A549 (cell line): ENCODE results near the gene PLCB4. TPM values are rescaled to one million over a fixed set of nuclear protein-coding genes. Genes with fewer than 3 reads are reported as not detected.
A peak's percentile ranks its signal among the peaks of the same experiment; 100 is the strongest.

ENCODE experiments used
- ATAC-seq, 2 experiments: fragments of 200-7000 bp in 1 of 2; fragments of >200 bp in 1 of 2; cut with Nextera tagmentation in 1 of 2; cut with Tn5 transposase in 1 of 2; 3 replicates each; pipeline versions ENCODE4 v1.8.0 to v1.9.1; 2018 to 2020; ENCODE audit warnings: mild to moderate bottlenecking in 1 of 2, moderate library complexity in 1 of 2
- CTCF ChIA-PET: fragments of 300-600 bp; sonication (Branson Sonifier 250); formaldehyde crosslinking; extraction: SDS; loops from one replicate; lab custom pipeline; 2021; ENCODE audit warnings: antibody characterized with exemption, inconsistent platforms; lab: Yijun Ruan, JAX
- POLR2A ChIA-PET: fragments of 350-600 bp; formaldehyde crosslinking; extraction: SDS; loops from one replicate; lab custom pipeline; 2021; ENCODE audit warnings: antibody characterized with exemption, inconsistent platforms; lab: Yijun Ruan, JAX
- DNase-seq, 2 experiments: peaks; one replicate each; pipeline versions ENCODE4 v3.0.0 to v3.0.0-alpha.2; 2011 to 2016; ENCODE audit warnings: low read depth in 1 of 2, low spot score in 1 of 2
- FAIRE-seq: peaks from 2 replicates; lab custom pipeline; 2011; peaks lifted over from hg19 to GRCh38; lab: Jason Lieb, UNC
- H3K27ac ChIP-seq, 2 experiments: fragments of >200 bp; sonication (Bioruptor Twin); formaldehyde crosslinking; 3 replicates each; pipeline ENCODE4 v1.5.1; 2016 to 2017
- H3K4me1 ChIP-seq: fragments of >200 bp; sonication (Bioruptor Twin); formaldehyde crosslinking; 3 replicates; pipeline ENCODE4 v1.6.1; 2016
- H3K4me2 ChIP-seq: fragments of >200 bp; sonication (Bioruptor Twin); formaldehyde crosslinking; 3 replicates; pipeline ENCODE4 v1.6.1; 2016
- H3K4me3 ChIP-seq: fragments of >200 bp; sonication (Bioruptor Twin); formaldehyde crosslinking; 3 replicates; pipeline ENCODE4 v1.5.1; 2016
- H3K9me3 ChIP-seq: fragments of >200 bp; sonication (Bioruptor Twin); formaldehyde crosslinking; 3 replicates; pipeline ENCODE4 v1.6.1; 2016
- BCL3 ChIP-seq: fragments of >200 bp; sonication (Bioruptor Twin); formaldehyde crosslinking; IDR thresholded peaks from 3 replicates; pipeline ENCODE4 v1.6.1; 2016
- BHLHE40 ChIP-seq: IDR thresholded peaks from 2 replicates; pipeline ENCODE4 v1.6.1; 2012; ENCODE audit warnings: low read depth, low read length, inconsistent platforms
- CEBPB ChIP-seq, 2 experiments: fragments of >200 bp in 1 of 2; sonication (Bioruptor Twin) in 1 of 2; formaldehyde crosslinking in 1 of 2; IDR thresholded peaks; 2 replicates each; pipeline ENCODE4 v1.6.1; 2012 to 2016
- CTCF ChIP-seq: fragments of >200 bp; sonication (Bioruptor Twin); formaldehyde crosslinking; IDR thresholded peaks from 3 replicates; pipeline ENCODE4 v1.5.1; 2016
- E2F6 ChIP-seq: IDR thresholded peaks from 2 replicates; pipeline ENCODE4 v1.6.1; 2012; ENCODE audit warnings: low read depth, borderline replicate concordance
- EHF ChIP-seq: fragments of 250-450 bp; sonication (Bioruptor Pico); IDR thresholded peaks from 2 replicates; pipeline ENCODE4 v1.5.0; 2020; ENCODE audit warnings: mild to moderate bottlenecking
- EP300 ChIP-seq, 2 experiments: fragments of >200 bp; sonication (Bioruptor Twin); formaldehyde crosslinking; IDR thresholded peaks; 2 replicates in 1 of 2; 3 replicates in 1 of 2; pipeline ENCODE4 v1.6.1; 2016 to 2017
- HDAC2 ChIP-seq: fragments of 200-600 bp; sonication (generic); IDR thresholded peaks from 2 replicates; pipeline ENCODE4 v1.6.1; 2016
- HMGXB4 ChIP-seq: fragments of 250-450 bp; sonication (Bioruptor Pico); IDR thresholded peaks from 2 replicates; pipeline ENCODE4 v1.5.0; 2021; ENCODE audit warnings: mild to moderate bottlenecking, moderate library complexity, borderline replicate concordance
- HOXA7 ChIP-seq: fragments of 250-450 bp; sonication (Bioruptor Pico); IDR thresholded peaks from 2 replicates; pipeline ENCODE4 v1.5.0; 2020; ENCODE audit warnings: mild to moderate bottlenecking, moderate library complexity
- HOXB13 ChIP-seq: fragments of 250-450 bp; sonication (Bioruptor Pico); IDR thresholded peaks from 2 replicates; pipeline ENCODE4 v1.5.0; 2020; ENCODE audit warnings: low read depth, mild to moderate bottlenecking, moderate library complexity
- KDM1A ChIP-seq: fragments of 200-600 bp; sonication (generic); IDR thresholded peaks from 2 replicates; pipeline ENCODE4 v1.6.1; 2016; ENCODE audit warnings: low read depth, mild to moderate bottlenecking
- KDM5A ChIP-seq: fragments of 200-600 bp; sonication (generic); IDR thresholded peaks from 2 replicates; pipeline ENCODE4 v1.6.1; 2016; ENCODE audit warnings: antibody characterized with exemption, mild to moderate bottlenecking
- NFE2L2 ChIP-seq: fragments of 150-350 bp; conservative IDR thresholded peaks from 2 replicates; pipeline ENCODE4 v1.6.1; 2014; ENCODE audit warnings: low read length
- PHF8 ChIP-seq: fragments of 200-600 bp; sonication (generic); IDR thresholded peaks from 2 replicates; pipeline ENCODE4 v1.6.1; 2016; ENCODE audit warnings: low read depth, mild to moderate bottlenecking, antibody characterized with exemption, moderate library complexity, borderline replicate concordance
- POLR2AphosphoS2 ChIP-seq: conservative IDR thresholded peaks from 2 replicates; pipeline ENCODE4 v1.6.1; 2012; ENCODE audit warnings: low read length, improper control_type of control experiment, inconsistent platforms
- RFX5 ChIP-seq: fragments of 450-650 bp; IDR thresholded peaks from 2 replicates; pipeline ENCODE4 v1.7.1; 2014; ENCODE audit warnings: antibody characterized with exemption, mild to moderate bottlenecking, moderate library complexity
- ZNF302 ChIP-seq: fragments of 250-450 bp; sonication (Bioruptor Pico); IDR thresholded peaks from 2 replicates; pipeline ENCODE4 v1.9.0; 2021; ENCODE audit warnings: inconsistent platforms, mild to moderate bottlenecking, moderate library complexity
- WGBS: methylation state at CpG from one replicate; pipeline ENCODE4 v1.1.6; 2017; ENCODE audit errors: missing lambda C conversion rate; 5-methylcytosine and 5-hydroxymethylcytosine counted together
- polyA plus RNA-seq, 4 experiments: library from polyadenylated mRNA; depleted of rRNA in 3 of 4; stranded (reverse); fragments of >200 nt; fragmentation: RNase III in 1 of 4; extraction: RNeasy Plus Mini Kit Qiagen cat#74134 plus additional on column Dnase treatment in 1 of 4; gene quantifications; 2 replicates in 3 of 4; 3 replicates in 1 of 4; pipeline ENCODE4 v1.2.3, GENCODE V29; 2011 to 2017
- TF ChIP-seq, protein P1 (sequence below): fragments of >200 bp; sonication (Bioruptor Twin); formaldehyde crosslinking; IDR thresholded peaks from 2 replicates; pipeline ENCODE4 v1.6.1; 2016
- TF ChIP-seq, protein P2 (sequence below): fragments of 150-350 bp; IDR thresholded peaks from 2 replicates; pipeline ENCODE4 v1.6.1; 2014; ENCODE audit warnings: low read depth, mild to moderate bottlenecking, low read length

PLCB4 gene
- polyA plus RNA-seq, 2 of the 4 experiments (the other 2 are of a cell fraction) = 17.1 to 32.1 TPM

DNA sequence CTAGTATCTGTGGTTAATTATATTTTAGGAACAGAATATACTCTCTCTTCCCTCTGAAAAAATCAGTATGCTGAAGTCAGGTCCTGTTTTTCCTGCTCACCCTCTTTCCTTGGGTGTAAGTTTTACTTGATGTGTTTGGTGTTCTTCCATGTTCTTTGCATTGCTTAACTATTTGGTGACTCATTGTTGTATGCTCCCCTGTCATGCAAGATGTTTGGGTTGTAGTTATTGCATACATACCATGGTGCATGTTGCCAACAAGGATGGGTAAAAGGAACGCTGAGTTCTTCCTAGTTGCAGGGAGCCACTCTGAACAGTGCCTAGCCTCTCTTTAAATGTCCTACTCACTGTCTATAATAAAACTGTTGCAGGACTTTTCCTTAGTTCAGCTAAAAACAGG, 237.6 kb downstream of the PLCB4 start (continued):
- TF ChIP-seq HMGXB4 (no peak), PHF8 (no peak), KDM1A (no peak), HOXB13 (CRISPR knock-in tag) (no peak), CTCF (no peak), RFX5 (no peak), EP300 (IDR thresholded peaks at IDR 0.05) (peak in 1 of 2 experiments; percentile 35; a peak in 1 of 5 replicates), HDAC2 (no peak), BHLHE40 (no peak), CEBPB (IDR thresholded peaks at IDR 0.05) (peak; percentile 92 to 94), POLR2AphosphoS2 (no peak), HOXA7 (no peak), BCL3 (0 out of 3 replicates have a peak, but pooled peaks have one; percentile 69), EHF (no peak), ZNF302 (no peak)
- TF ChIP-seq, protein P1, sequence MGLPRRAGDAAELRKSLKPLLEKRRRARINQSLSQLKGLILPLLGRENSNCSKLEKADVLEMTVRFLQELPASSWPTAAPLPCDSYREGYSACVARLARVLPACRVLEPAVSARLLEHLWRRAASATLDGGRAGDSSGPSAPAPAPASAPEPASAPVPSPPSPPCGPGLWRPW = peak; percentile 62; the same call in 1 of the 2 replicates
- TF ChIP-seq, all 56 proteins: peak for 8

DNA sequence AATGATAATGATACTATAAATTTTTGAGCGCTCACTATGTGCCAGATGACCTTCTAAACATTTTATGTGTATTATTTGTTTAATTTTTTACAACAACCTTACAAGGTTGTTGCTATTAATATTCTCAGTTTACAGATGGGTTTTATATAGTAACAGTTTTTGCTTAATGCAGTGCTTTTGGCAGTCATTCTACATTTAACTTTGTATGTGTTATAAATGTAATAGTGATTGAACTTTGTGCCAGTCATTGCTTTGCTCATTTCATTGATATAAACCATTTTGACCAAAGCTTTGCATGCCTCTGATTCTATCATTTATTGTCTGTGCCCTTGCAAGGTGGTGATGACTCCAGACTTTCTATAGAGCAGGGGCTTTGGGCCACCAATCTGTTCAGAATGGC, 239.2 kb downstream of the PLCB4 start:
- peaks cover 45% of the 10 kb centered on the region for H3K4me1 ChIP-seq
- FAIRE-seq (no peak), DNase-seq (no peak), ATAC-seq (no peak)
- H3K4me2 ChIP-seq = no peak overlapping the region
- H3K27ac ChIP-seq = peak overlapping the region in 1 of 2 experiments; percentile 81; a peak in 1 of 6 replicates
- H3K9me3 ChIP-seq = no peaks in the 10 kb centered on the region
- no peak overlapping the region for H3K4me3 ChIP-seq
- ChIA-PET CTCF (interaction anchor here (0.9 to 2.6 kb wide), 3 partner anchors 14 to 454 kb away, joined by 4 to 8 read pairs (median 4); no protein-coding TSS in a partner anchor), POLR2A (no interaction called here)
- TF ChIP-seq KDM5A (no peak), E2F6 (no peak), NFE2L2 (0 out of 2 replicates have a peak, but pooled peaks have one; percentile 48)
- TF ChIP-seq, protein P2, sequence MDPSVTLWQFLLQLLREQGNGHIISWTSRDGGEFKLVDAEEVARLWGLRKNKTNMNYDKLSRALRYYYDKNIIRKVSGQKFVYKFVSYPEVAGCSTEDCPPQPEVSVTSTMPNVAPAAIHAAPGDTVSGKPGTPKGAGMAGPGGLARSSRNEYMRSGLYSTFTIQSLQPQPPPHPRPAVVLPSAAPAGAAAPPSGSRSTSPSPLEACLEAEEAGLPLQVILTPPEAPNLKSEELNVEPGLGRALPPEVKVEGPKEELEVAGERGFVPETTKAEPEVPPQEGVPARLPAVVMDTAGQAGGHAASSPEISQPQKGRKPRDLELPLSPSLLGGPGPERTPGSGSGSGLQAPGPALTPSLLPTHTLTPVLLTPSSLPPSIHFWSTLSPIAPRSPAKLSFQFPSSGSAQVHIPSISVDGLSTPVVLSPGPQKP = no peak
- WGBS = 97% methylated on average over 1 of the region's 1 CpG
